ENCODE results near the gene EEPD1.

EEPD1 gene

DNA sequence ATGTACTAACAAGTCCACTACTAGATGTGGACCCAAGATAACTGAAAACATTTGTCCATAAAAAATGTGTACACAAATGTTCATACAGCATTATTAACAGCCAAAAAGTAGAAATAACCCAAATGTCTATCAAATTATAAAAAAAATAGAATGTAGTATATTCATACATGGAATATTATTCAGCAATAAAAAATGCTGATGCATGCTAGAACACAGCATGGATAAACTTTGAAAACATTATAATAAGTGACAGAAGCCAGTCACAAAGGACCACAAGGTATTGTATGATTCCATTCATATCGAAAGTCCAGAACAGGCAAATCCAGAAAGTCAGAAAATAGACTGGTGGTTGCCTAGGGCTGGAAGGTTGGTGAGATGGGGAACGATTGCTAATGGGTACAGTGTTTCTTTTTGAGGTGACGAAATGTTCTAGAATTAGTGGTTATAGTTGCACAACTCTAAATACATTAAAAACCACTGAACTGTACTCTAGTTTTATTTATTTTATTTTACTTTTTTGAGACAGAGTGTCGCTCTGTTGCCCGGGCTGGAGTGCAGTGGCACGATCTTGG, 193.3 kb downstream of the EEPD1 start:
- TF ChIP-seq, protein P1, sequence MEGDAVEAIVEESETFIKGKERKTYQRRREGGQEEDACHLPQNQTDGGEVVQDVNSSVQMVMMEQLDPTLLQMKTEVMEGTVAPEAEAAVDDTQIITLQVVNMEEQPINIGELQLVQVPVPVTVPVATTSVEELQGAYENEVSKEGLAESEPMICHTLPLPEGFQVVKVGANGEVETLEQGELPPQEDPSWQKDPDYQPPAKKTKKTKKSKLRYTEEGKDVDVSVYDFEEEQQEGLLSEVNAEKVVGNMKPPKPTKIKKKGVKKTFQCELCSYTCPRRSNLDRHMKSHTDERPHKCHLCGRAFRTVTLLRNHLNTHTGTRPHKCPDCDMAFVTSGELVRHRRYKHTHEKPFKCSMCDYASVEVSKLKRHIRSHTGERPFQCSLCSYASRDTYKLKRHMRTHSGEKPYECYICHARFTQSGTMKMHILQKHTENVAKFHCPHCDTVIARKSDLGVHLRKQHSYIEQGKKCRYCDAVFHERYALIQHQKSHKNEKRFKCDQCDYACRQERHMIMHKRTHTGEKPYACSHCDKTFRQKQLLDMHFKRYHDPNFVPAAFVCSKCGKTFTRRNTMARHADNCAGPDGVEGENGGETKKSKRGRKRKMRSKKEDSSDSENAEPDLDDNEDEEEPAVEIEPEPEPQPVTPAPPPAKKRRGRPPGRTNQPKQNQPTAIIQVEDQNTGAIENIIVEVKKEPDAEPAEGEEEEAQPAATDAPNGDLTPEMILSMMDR (IDR thresholded peaks at IDR 0.05; ENCODE audit: borderline replicate concordance, control extremely low read depth, extremely low read depth, insufficient read depth, missing control alignments): no peak
- in situ Hi-C loops (cut with MboI; ENCODE audit: low sequenced_read_pairs, unreplicated experiment): no loop called here
- DNase-seq (ENCODE audit: low spot score): no peak

DNA sequence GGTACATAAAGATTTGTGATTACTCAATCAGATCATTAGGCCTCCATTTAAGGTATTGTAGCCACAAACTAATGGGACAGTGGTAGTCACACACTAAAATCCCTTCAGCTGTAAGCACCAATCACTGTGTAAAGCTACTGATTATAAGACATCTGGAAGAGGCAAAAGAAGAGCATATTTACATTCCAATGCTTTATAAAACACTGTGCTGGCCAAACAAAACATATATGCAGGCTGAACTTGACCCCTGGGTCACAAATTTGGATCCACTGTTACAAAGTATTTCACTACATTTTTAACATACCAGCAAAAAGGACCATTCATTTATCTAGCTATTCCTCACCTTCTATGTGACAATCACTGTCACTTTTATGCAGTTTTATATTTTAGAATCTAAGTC, 195.2 kb downstream of the EEPD1 start:
- in situ Hi-C loops (cut with MboI; ENCODE audit: low sequenced_read_pairs, unreplicated experiment): no loop called here
- TF ChIP-seq, protein P1 (IDR thresholded peaks at IDR 0.05; ENCODE audit: borderline replicate concordance, control extremely low read depth, extremely low read depth, insufficient read depth, missing control alignments): no peak
- DNase-seq (ENCODE audit: low spot score): no peak

DNA sequence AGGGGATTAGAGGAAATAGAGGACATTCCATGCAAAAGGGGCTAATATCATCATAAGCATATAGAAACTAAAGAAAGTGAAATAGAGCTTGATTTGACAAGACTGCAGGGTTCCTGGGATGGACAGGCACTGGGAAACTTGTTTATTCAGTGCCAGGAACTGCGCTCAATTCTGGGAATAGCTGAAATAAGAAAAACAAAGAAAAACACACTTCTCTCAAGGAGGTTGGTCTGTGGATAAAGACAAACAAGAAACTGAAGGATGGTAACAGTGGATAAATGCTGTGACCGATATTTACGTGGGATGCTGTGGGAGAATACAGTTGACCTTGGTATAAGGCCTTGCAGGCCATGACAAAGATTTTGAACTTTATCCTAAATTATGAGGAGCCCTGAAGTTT, 195.7 kb downstream of the EEPD1 start:
- no peak for DNase-seq (ENCODE audit: low spot score)
- TF ChIP-seq, protein P1 (IDR thresholded peaks at IDR 0.05; ENCODE audit: borderline replicate concordance, control extremely low read depth, extremely low read depth, insufficient read depth, missing control alignments): no peak
- in situ Hi-C loops (cut with MboI; ENCODE audit: low sequenced_read_pairs, unreplicated experiment): no loop called here

DNA sequence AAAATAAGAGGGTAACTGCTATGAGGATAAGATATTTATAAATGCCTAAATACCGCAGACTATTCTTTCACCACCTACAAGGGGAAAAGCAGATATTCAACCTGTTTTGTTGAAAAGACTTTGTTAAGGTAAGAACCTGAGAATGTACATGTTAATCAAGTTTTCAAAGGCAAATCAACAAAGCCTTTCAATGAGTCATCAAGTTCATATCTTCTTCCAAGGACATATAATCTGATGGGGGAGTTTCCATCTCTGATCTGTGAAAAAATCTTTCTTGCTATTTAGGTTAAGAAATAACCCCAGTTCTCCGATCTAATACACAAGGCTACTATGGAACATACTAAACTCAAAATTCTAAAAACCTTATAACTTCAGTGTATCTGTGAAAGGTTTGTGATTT, 196.6 kb downstream of the EEPD1 start:
- TF ChIP-seq, protein P1 (IDR thresholded peaks at IDR 0.05; ENCODE audit: borderline replicate concordance, control extremely low read depth, extremely low read depth, insufficient read depth, missing control alignments): no peak
- DNase-seq (ENCODE audit: low spot score): no peak
- in situ Hi-C loops (cut with MboI; ENCODE audit: low sequenced_read_pairs, unreplicated experiment): no loop called here

All from GM13976 (cell line).